GM12891 (cell line): Measurements from ENCODE around the gene SPAAR.

ENCODE experiments used
- DNase-seq: peaks from one replicate; pipeline ENCODE4 v3.0.0; 2011; ENCODE audit warnings: low spot score; ENCODE audit not compliant: insufficient read length
- FAIRE-seq: peaks from 2 replicates; lab custom pipeline; 2011; peaks lifted over from hg19 to GRCh38; lab: Jason Lieb, UNC
- PAX5 ChIP-seq: IDR thresholded peaks from 2 replicates; pipeline ENCODE4 v1.6.1; 2011; ENCODE audit warnings: low read length, moderate library complexity, mild to moderate bottlenecking; ENCODE audit not compliant: insufficient read depth, severe bottlenecking
- POLR2A ChIP-seq: IDR thresholded peaks from 2 replicates; pipeline ENCODE4 v1.6.1; 2011; ENCODE audit warnings: low read depth, low read length, control low read depth
- POLR2AphosphoS5 ChIP-seq: IDR thresholded peaks from 2 replicates; pipeline ENCODE4 v1.6.1; 2011; ENCODE audit warnings: low read depth, low read length, control low read depth
- POU2F2 ChIP-seq: IDR thresholded peaks from 2 replicates; pipeline ENCODE4 v1.6.1; 2011; ENCODE audit warnings: low read depth, mild to moderate bottlenecking, control low read depth, low read length, moderate library complexity
- SPI1 ChIP-seq: IDR thresholded peaks from 2 replicates; pipeline ENCODE4 v1.6.1; 2011; ENCODE audit warnings: low read depth, low read length, control low read depth
- TAF1 ChIP-seq: IDR thresholded peaks from 2 replicates; pipeline ENCODE4 v1.6.1; 2011; ENCODE audit warnings: low read depth, low read length, control low read depth

Gene SPAAR

GRCh38 chr9:35960039-35960655, 50.9 kb downstream of the SPAAR start:
- DNase-seq (no peak), FAIRE-seq (no peak)
- TF ChIP-seq POLR2AphosphoS5 (no peak), POU2F2 (no peak), POLR2A (no peak), TAF1 (no peak), PAX5 (no peak), SPI1 (no peak)
